ENCODE measurements around the gene ZNF385B. TPM values are rescaled to one million over a fixed set of nuclear protein-coding genes. Genes with fewer than 3 reads are reported as not detected.

The ZNF385B gene
- total and polyA plus RNA-seq, 7 donors: 0.35 to 5.6 (median 3.0) TPM; not detected in 1

DNA sequence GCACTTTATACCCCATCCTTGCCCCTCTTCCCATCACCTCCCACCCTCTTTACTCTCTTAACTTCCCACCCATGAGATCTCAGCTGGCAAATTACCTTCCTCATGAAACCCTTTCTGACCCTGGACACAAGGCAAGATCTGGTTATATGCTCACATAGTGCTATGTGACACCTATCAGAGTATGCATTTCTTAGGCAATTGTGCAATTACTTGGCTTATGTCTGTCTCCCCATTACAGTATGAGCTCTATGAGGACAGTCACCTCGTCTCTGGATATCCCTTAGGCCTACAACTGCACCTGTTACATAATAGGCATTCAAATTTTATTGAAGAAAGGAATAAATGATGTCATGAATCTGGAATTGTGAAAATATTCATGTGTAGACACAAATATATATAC is 91.4 kb downstream of the ZNF385B start:
- 39 to 52% methylated on average over 1 of the region's 1 CpG for WGBS, 2 donors
- no peaks in the 10 kb centered on the region for H3K27me3 ChIP-seq
- no peak for TF ChIP-seq EP300 (IDR thresholded peaks at IDR 0.05)
- TF ChIP-seq POLR2AphosphoS5 (IDR thresholded peaks at IDR 0.05): no peak
- no peak for TF ChIP-seq POLR2A (IDR thresholded peaks at IDR 0.05)
- TF ChIP-seq, protein P1, sequence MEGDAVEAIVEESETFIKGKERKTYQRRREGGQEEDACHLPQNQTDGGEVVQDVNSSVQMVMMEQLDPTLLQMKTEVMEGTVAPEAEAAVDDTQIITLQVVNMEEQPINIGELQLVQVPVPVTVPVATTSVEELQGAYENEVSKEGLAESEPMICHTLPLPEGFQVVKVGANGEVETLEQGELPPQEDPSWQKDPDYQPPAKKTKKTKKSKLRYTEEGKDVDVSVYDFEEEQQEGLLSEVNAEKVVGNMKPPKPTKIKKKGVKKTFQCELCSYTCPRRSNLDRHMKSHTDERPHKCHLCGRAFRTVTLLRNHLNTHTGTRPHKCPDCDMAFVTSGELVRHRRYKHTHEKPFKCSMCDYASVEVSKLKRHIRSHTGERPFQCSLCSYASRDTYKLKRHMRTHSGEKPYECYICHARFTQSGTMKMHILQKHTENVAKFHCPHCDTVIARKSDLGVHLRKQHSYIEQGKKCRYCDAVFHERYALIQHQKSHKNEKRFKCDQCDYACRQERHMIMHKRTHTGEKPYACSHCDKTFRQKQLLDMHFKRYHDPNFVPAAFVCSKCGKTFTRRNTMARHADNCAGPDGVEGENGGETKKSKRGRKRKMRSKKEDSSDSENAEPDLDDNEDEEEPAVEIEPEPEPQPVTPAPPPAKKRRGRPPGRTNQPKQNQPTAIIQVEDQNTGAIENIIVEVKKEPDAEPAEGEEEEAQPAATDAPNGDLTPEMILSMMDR (IDR thresholded peaks at IDR 0.05): no peak
- intact Hi-C loops (cut with DNase I): no loop called here
- no peaks in the 10 kb centered on the region for H3K9me3 ChIP-seq
- no peaks in the 10 kb centered on the region for H3K36me3 ChIP-seq
- H3K27ac ChIP-seq: no peak overlapping the region
- no peak overlapping the region for H3K4me3 ChIP-seq
- DNase-seq: no peak
- H3K4me1 ChIP-seq: peaks cover 0 to 12% (median 8%) of the 10 kb centered on the region in 4 donors

DNA sequence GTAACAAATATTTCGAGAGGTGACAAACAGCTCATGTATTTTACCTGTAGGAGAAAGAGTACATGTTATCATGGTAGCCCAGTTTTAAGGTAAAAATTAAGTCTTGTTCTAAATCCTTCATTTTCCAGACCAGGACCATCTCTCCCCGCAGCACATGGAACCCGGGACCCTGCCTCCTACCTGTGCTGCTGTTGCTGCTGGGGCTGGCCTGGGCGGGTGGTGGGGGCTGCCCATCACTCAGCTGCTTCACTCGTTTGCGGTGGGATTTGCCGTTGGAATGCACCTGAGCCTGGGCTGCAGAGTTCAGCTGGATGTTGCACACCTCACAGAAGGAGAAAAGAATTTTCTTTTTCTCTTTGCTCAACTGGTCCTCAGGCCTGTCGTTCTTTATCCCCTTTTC is 92.1 kb downstream of the ZNF385B start:
- intact Hi-C loops (cut with DNase I): no loop called here
- H3K27ac ChIP-seq: no peak overlapping the region
- H3K4me3 ChIP-seq: no peak overlapping the region
- H3K9me3 ChIP-seq: no peaks in the 10 kb centered on the region
- no peak for TF ChIP-seq POLR2A (IDR thresholded peaks at IDR 0.05)
- TF ChIP-seq, protein P1 (IDR thresholded peaks at IDR 0.05): no peak
- no peak for TF ChIP-seq POLR2AphosphoS5 (IDR thresholded peaks at IDR 0.05)
- TF ChIP-seq EP300 (IDR thresholded peaks at IDR 0.05): no peak
- H3K27me3 ChIP-seq: no peaks in the 10 kb centered on the region
- no peak for DNase-seq
- no peaks in the 10 kb centered on the region for H3K36me3 ChIP-seq
- 85 to 86% methylated on average over 8 of the region's 8 CpGs for WGBS, 2 donors
- peaks cover 0 to 12% (median 8%) of the 10 kb centered on the region in 4 donors for H3K4me1 ChIP-seq

DNA sequence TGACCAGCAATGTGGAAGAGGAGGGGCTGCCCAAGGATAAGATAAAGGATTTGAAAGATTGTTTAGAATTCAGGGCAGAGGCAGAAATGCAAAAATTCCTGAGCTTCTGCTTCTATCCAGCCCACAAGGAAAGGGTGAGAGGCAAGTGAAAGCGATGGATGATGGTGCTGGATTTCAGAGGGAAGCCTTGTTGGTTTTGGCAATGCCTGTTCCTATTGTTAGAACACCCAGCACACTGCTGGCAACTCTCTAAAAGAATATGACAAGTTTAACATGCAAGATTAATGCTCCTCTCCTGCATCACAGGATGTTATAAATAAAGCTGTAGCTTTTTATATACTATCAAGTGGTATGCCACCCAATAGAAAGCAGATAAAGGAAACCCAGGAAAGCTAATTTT is 92.6 kb downstream of the ZNF385B start:
- Histone ChIP-seq H3K27ac (peak overlapping the region in 1 of 4 donors; percentile 36), H3K36me3 (no peaks in the 10 kb centered on the region), H3K4me1 (peaks cover 0 to 12% (median 8%) of the 10 kb centered on the region in 4 donors), H3K4me3 (no peak overlapping the region), H3K27me3 (no peaks in the 10 kb centered on the region), H3K9me3 (no peaks in the 10 kb centered on the region)
- DNase-seq: no peak
- intact Hi-C loops (cut with DNase I): no loop called here
- TF ChIP-seq EP300 (IDR thresholded peaks at IDR 0.05) (no peak), POLR2A (IDR thresholded peaks at IDR 0.05) (no peak), POLR2AphosphoS5 (IDR thresholded peaks at IDR 0.05) (peak in 1 of 4 donors; percentile 54)
- 71 to 74% methylated on average over 1 of the region's 1 CpG for WGBS, 2 donors

DNA sequence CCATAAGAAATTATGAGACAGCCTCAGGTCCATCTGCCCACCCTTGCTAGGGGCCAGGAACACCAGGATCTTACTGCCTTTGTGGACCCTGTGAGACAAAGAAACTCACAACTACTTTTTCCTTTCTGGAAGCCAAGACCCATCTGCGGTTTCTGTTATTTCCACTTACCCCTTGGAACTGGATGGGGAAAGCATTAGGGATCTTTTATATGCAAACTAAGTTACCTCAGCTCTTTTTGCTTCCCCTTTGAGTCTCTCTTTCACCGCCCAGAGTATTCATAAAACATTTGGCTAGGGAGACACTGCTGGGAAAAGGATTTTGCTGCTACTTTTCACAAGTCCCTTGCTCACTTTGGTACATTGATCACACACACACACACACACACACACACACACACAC is 95.7 kb downstream of the ZNF385B start:
- H3K4me1 ChIP-seq: peaks cover 0 to 12% (median 8%) of the 10 kb centered on the region in 4 donors
- DNase-seq: no peak
- intact Hi-C loops (cut with DNase I): no loop called here
- no peak overlapping the region for H3K4me3 ChIP-seq
- 64 to 74% methylated on average over 2 of the region's 2 CpGs for WGBS, 2 donors
- TF ChIP-seq, protein P1 (IDR thresholded peaks at IDR 0.05): no peak
- TF ChIP-seq POLR2AphosphoS5 (IDR thresholded peaks at IDR 0.05) (no peak), EP300 (IDR thresholded peaks at IDR 0.05) (no peak), POLR2A (IDR thresholded peaks at IDR 0.05) (no peak)
- no peaks in the 10 kb centered on the region for H3K36me3 ChIP-seq
- no peaks in the 10 kb centered on the region for H3K9me3 ChIP-seq
- no peak overlapping the region for H3K27ac ChIP-seq
- no peaks in the 10 kb centered on the region for H3K27me3 ChIP-seq

DNA sequence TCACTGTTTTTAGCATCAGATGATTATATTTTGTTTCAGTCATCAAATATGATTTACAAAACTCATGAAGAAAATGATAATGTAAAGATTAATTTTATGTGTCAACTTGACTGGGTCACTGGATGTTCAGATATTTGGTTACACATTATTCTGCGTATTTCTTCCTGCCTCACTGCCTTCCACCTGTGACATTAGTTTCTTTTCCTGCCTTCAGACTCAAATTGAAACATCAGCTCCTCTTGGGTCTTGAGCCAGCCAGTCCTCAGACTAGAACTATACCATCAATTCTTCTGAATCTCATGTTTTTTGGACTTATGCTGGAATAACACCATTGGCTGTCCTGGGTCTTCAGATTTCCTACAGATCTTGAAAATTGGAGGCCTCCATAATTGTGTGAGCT is 96.7 kb downstream of the ZNF385B start:
- intact Hi-C loops (cut with DNase I): no loop called here
- WGBS, 2 donors: 82 to 93% methylated on average over 1 of the region's 1 CpG
- TF ChIP-seq POLR2AphosphoS5 (IDR thresholded peaks at IDR 0.05) (no peak), POLR2A (IDR thresholded peaks at IDR 0.05) (no peak), EP300 (IDR thresholded peaks at IDR 0.05) (no peak)
- TF ChIP-seq, protein P1 (IDR thresholded peaks at IDR 0.05): no peak

More for the DNA sequence above, 96.7 kb downstream of the ZNF385B start:
- H3K27me3 ChIP-seq: no peaks in the 10 kb centered on the region
- no peaks in the 10 kb centered on the region for H3K9me3 ChIP-seq
- no peak overlapping the region for H3K4me3 ChIP-seq
- H3K27ac ChIP-seq: no peak overlapping the region
- no peak for DNase-seq
- no peaks in the 10 kb centered on the region for H3K36me3 ChIP-seq
- peaks cover 0 to 12% (median 8%) of the 10 kb centered on the region in 4 donors for H3K4me1 ChIP-seq
